ENCODE results near the gene PFKL.
"Not testable (repeated sequence)": the region's sequence is repeated elsewhere in the genome, so short reads cannot be mapped to it uniquely, and the experiment has no call there.

PFKL gene

GRCh38 chr21:44263768-44264167 lies 36.1 kb upstream of the PFKL start:
- in situ Hi-C loops (cut with HindIII; ENCODE audit: low pct_unique_long_range_greater_than_20kb, low sequenced_read_pairs), result no loop called here
- TF ChIP-seq JUND (IDR thresholded peaks at IDR 0.05; ENCODE audit: low read depth), result no peak
- no peak for DNase-seq (ENCODE audit: low read depth in 1 of 2, low spot score in 1 of 2)

- in situ Hi-C loops (cut with HindIII; ENCODE audit: low pct_unique_long_range_greater_than_20kb, low sequenced_read_pairs), result no loop called here
- no peak for TF ChIP-seq JUND (IDR thresholded peaks at IDR 0.05; ENCODE audit: low read depth)
Measured at GRCh38 chr21:44265734-44266270, 34.1 kb upstream of the PFKL start.

GRCh38 chr21:44267655-44268142 lies 32.2 kb upstream of the PFKL start:
- in situ Hi-C loops (cut with HindIII; ENCODE audit: low pct_unique_long_range_greater_than_20kb, low sequenced_read_pairs), result no loop called here
- no peak for TF ChIP-seq JUND (IDR thresholded peaks at IDR 0.05; ENCODE audit: low read depth)
- DNase-seq (ENCODE audit: low read depth in 1 of 2, low spot score in 1 of 2), result peak in 1 of 2 experiments; percentile 53

More at GRCh38 chr21:44265734-44266270, 34.1 kb upstream of the PFKL start:
- no peak for DNase-seq (ENCODE audit: low read depth in 1 of 2, low spot score in 1 of 2)

GRCh38 chr21:44269090-44269489 lies 30.8 kb upstream of the PFKL start:
- in situ Hi-C loops (cut with HindIII; ENCODE audit: low pct_unique_long_range_greater_than_20kb, low sequenced_read_pairs), result no loop called here
- TF ChIP-seq JUND (IDR thresholded peaks at IDR 0.05; ENCODE audit: low read depth), result no peak
- DNase-seq (ENCODE audit: low read depth in 1 of 2, low spot score in 1 of 2), result no peak

- no peak for DNase-seq (ENCODE audit: low read depth in 1 of 2, low spot score in 1 of 2)
- TF ChIP-seq JUND (IDR thresholded peaks at IDR 0.05; ENCODE audit: low read depth), result no peak
- in situ Hi-C loops (cut with HindIII; ENCODE audit: low pct_unique_long_range_greater_than_20kb, low sequenced_read_pairs), result no loop called here
Measured at GRCh38 chr21:44271558-44272283, 28.1 kb upstream of the PFKL start.

- DNase-seq (ENCODE audit: low read depth in 1 of 2, low spot score in 1 of 2), result no peak
- no peak for TF ChIP-seq JUND (IDR thresholded peaks at IDR 0.05; ENCODE audit: low read depth)
- in situ Hi-C loops (cut with HindIII; ENCODE audit: low pct_unique_long_range_greater_than_20kb, low sequenced_read_pairs), result no loop called here
Measured at GRCh38 chr21:44272284-44272858, 27.5 kb upstream of the PFKL start.

GRCh38 chr21:44273046-44273445 lies 26.8 kb upstream of the PFKL start:
- in situ Hi-C loops (cut with HindIII; ENCODE audit: low pct_unique_long_range_greater_than_20kb, low sequenced_read_pairs), result no loop called here
- no peak for DNase-seq (ENCODE audit: low read depth in 1 of 2, low spot score in 1 of 2)
- TF ChIP-seq JUND (IDR thresholded peaks at IDR 0.05; ENCODE audit: low read depth), result no peak

- in situ Hi-C loops (cut with HindIII; ENCODE audit: low pct_unique_long_range_greater_than_20kb, low sequenced_read_pairs), result no loop called here
- DNase-seq (ENCODE audit: low read depth in 1 of 2, low spot score in 1 of 2), result no peak
- TF ChIP-seq JUND (IDR thresholded peaks at IDR 0.05; ENCODE audit: low read depth), result no peak
Measured at GRCh38 chr21:44275041-44275440, 24.8 kb upstream of the PFKL start.

- no peak for TF ChIP-seq JUND (IDR thresholded peaks at IDR 0.05; ENCODE audit: low read depth)
- no peak for DNase-seq (ENCODE audit: low read depth in 1 of 2, low spot score in 1 of 2)
- in situ Hi-C loops (cut with HindIII; ENCODE audit: low pct_unique_long_range_greater_than_20kb, low sequenced_read_pairs), result no loop called here
Measured at GRCh38 chr21:44279354-44280260, 20.2 kb upstream of the PFKL start.

GRCh38 chr21:44281801-44282200 lies 18.1 kb upstream of the PFKL start:
- no peak for TF ChIP-seq JUND (IDR thresholded peaks at IDR 0.05; ENCODE audit: low read depth)
- DNase-seq (ENCODE audit: low read depth in 1 of 2, low spot score in 1 of 2), result no peak
- in situ Hi-C loops (cut with HindIII; ENCODE audit: low pct_unique_long_range_greater_than_20kb, low sequenced_read_pairs), result no loop called here

- in situ Hi-C loops (cut with HindIII; ENCODE audit: low pct_unique_long_range_greater_than_20kb, low sequenced_read_pairs), result no loop called here
Measured at GRCh38 chr21:44282370-44282769, 17.5 kb upstream of the PFKL start.

GRCh38 chr21:44283211-44283785 lies 16.6 kb upstream of the PFKL start:
- in situ Hi-C loops (cut with HindIII; ENCODE audit: low pct_unique_long_range_greater_than_20kb, low sequenced_read_pairs); DNase-seq (ENCODE audit: low read depth in 1 of 2, low spot score in 1 of 2): not testable (repeated sequence)

More at GRCh38 chr21:44282370-44282769, 17.5 kb upstream of the PFKL start:
- no peak for TF ChIP-seq JUND (IDR thresholded peaks at IDR 0.05; ENCODE audit: low read depth)
- no peak for DNase-seq (ENCODE audit: low read depth in 1 of 2, low spot score in 1 of 2)
